HCT116 (cell line): ENCODE measurements around the gene SRPK3.

Source experiments
- EZH2 ChIP-seq: fragments of 200-600 bp; sonication (generic); IDR thresholded peaks from 2 replicates; pipeline ENCODE4 v1.6.1; 2017; ENCODE audit warnings: antibody characterized with exemption, mixed run types
- EZH2phosphoT487 ChIP-seq: fragments of 200-600 bp; IDR thresholded peaks from 2 replicates; pipeline ENCODE4 v1.6.1; 2018; ENCODE audit warnings: antibody characterized with exemption, borderline replicate concordance
- POLR2A ChIP-seq: IDR thresholded peaks from 2 replicates; pipeline ENCODE4 v1.7.0; 2011; ENCODE audit warnings: borderline replicate concordance; ENCODE audit not compliant: insufficient read depth, insufficient read length; ENCODE audit errors: extremely low read depth
- POLR2AphosphoS5 ChIP-seq: IDR thresholded peaks from 2 replicates; pipeline ENCODE4 v1.6.1; 2011; ENCODE audit warnings: mild to moderate bottlenecking, low read depth, low read length, moderate library complexity
- RAD21 ChIP-seq: IDR thresholded peaks from 2 replicates; pipeline ENCODE4 v1.6.1; 2012; ENCODE audit warnings: low read depth, mild to moderate bottlenecking
- SRF ChIP-seq: IDR thresholded peaks from 2 replicates; pipeline ENCODE4 v1.6.1; 2012; ENCODE audit warnings: low read depth
- TCF7L2 ChIP-seq: IDR thresholded peaks from 2 replicates; pipeline ENCODE4 v1.7.0; 2011; ENCODE audit warnings: borderline replicate concordance, inconsistent platforms; ENCODE audit not compliant: insufficient read depth, insufficient read length; ENCODE audit errors: extremely low read depth
- YY1 ChIP-seq: IDR thresholded peaks from 2 replicates; pipeline ENCODE4 v1.6.1; 2011; ENCODE audit warnings: low read length, low read depth, moderate library complexity, mild to moderate bottlenecking; ENCODE audit not compliant: insufficient replicate concordance; ENCODE audit errors: extremely low read depth
- ZBTB33 ChIP-seq: IDR thresholded peaks from 2 replicates; pipeline ENCODE4 v1.6.1; 2011; ENCODE audit warnings: mild to moderate bottlenecking, low read length, moderate library complexity; ENCODE audit not compliant: insufficient replicate concordance; ENCODE audit errors: extremely low read depth
- ZFX ChIP-seq: fragments of 450-650 bp; IDR thresholded peaks from 2 replicates; pipeline ENCODE4 v1.6.1; 2017
- ZNF274 ChIP-seq: fragments of 200-500 bp; sonication (Bioruptor generic); IDR thresholded peaks from 2 replicates; pipeline ENCODE4 v1.6.1; 2014; ENCODE audit warnings: mild to moderate bottlenecking, low read depth, low read length, inconsistent platforms
- TF ChIP-seq, protein P1 (sequence below), 3 experiments: fragments of 200-600 bp in 1 of 3; sonication (generic) in 1 of 3; IDR thresholded peaks in 2 of 3; conservative IDR thresholded peaks in 1 of 3; 2 replicates each; pipeline ENCODE4 v1.5.1; 2012 to 2017; ENCODE audit warnings: low read depth in 2 of 3, low read length in 2 of 3, antibody characterized with exemption in 1 of 3, borderline replicate concordance in 1 of 3, control low read depth in 1 of 3, mild to moderate bottlenecking in 1 of 3, mixed read lengths in 1 of 3, mixed run types in 1 of 3, moderate library complexity in 1 of 3; ENCODE audit not compliant: insufficient read depth in 1 of 3

- TF ChIP-seq EZH2phosphoT487 (no peak), EZH2 (no peak), TCF7L2 (no peak), POLR2A (no peak), POLR2AphosphoS5 (no peak), SRF (no peak), RAD21 (no peak), ZNF274 (no peak), ZBTB33 (no peak), ZFX (no peak), YY1 (no peak)
- TF ChIP-seq, protein P1, sequence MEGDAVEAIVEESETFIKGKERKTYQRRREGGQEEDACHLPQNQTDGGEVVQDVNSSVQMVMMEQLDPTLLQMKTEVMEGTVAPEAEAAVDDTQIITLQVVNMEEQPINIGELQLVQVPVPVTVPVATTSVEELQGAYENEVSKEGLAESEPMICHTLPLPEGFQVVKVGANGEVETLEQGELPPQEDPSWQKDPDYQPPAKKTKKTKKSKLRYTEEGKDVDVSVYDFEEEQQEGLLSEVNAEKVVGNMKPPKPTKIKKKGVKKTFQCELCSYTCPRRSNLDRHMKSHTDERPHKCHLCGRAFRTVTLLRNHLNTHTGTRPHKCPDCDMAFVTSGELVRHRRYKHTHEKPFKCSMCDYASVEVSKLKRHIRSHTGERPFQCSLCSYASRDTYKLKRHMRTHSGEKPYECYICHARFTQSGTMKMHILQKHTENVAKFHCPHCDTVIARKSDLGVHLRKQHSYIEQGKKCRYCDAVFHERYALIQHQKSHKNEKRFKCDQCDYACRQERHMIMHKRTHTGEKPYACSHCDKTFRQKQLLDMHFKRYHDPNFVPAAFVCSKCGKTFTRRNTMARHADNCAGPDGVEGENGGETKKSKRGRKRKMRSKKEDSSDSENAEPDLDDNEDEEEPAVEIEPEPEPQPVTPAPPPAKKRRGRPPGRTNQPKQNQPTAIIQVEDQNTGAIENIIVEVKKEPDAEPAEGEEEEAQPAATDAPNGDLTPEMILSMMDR (IDR thresholded peaks at IDR 0.05 in 2 of 3, conservative IDR thresholded peaks at IDR 0.05 in 1 of 3; ENCODE audit: borderline replicate concordance in 1 of 3, insufficient read depth in 1 of 3, low read depth in 2 of 3, low read length in 2 of 3): no peak
These were observed 1.5 kb downstream of the SRPK3 start for GRCh38 chrX:153782313-153782712.
